GM13976 (cell line): ENCODE data around the gene CEACAM20.
"Not testable (repeated sequence)": the region's sequence is repeated elsewhere in the genome, so short reads cannot be mapped to it uniquely, and the experiment has no call there.

Source experiments
- DNase-seq: peaks from one replicate; pipeline ENCODE4 v3.0.0; 2012; ENCODE audit warnings: low spot score
- CTCF ChIP-seq: IDR thresholded peaks from 2 replicates; pipeline ENCODE4 v1.5.1; 2012; ENCODE audit warnings: borderline replicate concordance, mild to moderate bottlenecking; ENCODE audit not compliant: insufficient read depth; ENCODE audit errors: extremely low read depth, missing control alignments, control extremely low read depth
- in situ Hi-C: fragments of 300-500 bp; cut with MboI; formaldehyde crosslinking; loops from one replicate; pipeline ENCODE4 v1.12.0; 2022; ENCODE audit warnings: low sequenced_read_pairs, mixed read lengths, inconsistent platforms; ENCODE audit not compliant: unreplicated experiment

The CEACAM20 gene

GRCh38 chr19:44566984-44567383 is 37.5 kb upstream of the CEACAM20 start:
- no peak for DNase-seq
- in situ Hi-C loops: no loop called here
- TF ChIP-seq CTCF: no peak

GRCh38 chr19:44563086-44563655 is 33.7 kb upstream of the CEACAM20 start:
- DNase-seq, in situ Hi-C loops: not testable (repeated sequence)

- TF ChIP-seq CTCF: no peak
- in situ Hi-C loops: no loop called here
- DNase-seq: no peak
Measured at GRCh38 chr19:44557933-44558332, 28.5 kb upstream of the CEACAM20 start.

- in situ Hi-C loops: no loop called here
- no peak for TF ChIP-seq CTCF
- no peak for DNase-seq
Measured at GRCh38 chr19:44554641-44555246, 25.3 kb upstream of the CEACAM20 start.

- in situ Hi-C loops: no loop called here
- DNase-seq: no peak
- TF ChIP-seq CTCF: no peak
Measured at GRCh38 chr19:44553478-44554171, 24.1 kb upstream of the CEACAM20 start.

- in situ Hi-C loops: no loop called here
- peak; percentile 33 for DNase-seq
- peak; percentile 23 for TF ChIP-seq CTCF
Measured at GRCh38 chr19:44552324-44552723, 22.8 kb upstream of the CEACAM20 start.

GRCh38 chr19:44551850-44552249 is 22.4 kb upstream of the CEACAM20 start:
- DNase-seq: no peak
- in situ Hi-C loops: no loop called here
- TF ChIP-seq CTCF: no peak

- DNase-seq, in situ Hi-C loops: not testable (repeated sequence)
Measured at GRCh38 chr19:44550976-44551375, 21.5 kb upstream of the CEACAM20 start.
